ENCODE data around the gene THAP2.

THAP2 gene

GRCh38 chr12:71704920-71705319 lies 40.8 kb downstream of the THAP2 start:
- DNase-seq, result no peak

GRCh38 chr12:71708658-71709057 lies 44.6 kb downstream of the THAP2 start:
- no peak for DNase-seq

GRCh38 chr12:71710276-71711125 lies 46.4 kb downstream of the THAP2 start:
- DNase-seq, result no peak

GRCh38 chr12:71718611-71719010 lies 54.5 kb downstream of the THAP2 start:
- DNase-seq, result no peak

- no peak for DNase-seq
Observed at GRCh38 chr12:71719647-71720370, 55.7 kb downstream of the THAP2 start.

GRCh38 chr12:71721783-71722505 lies 57.8 kb downstream of the THAP2 start:
- no peak for DNase-seq

GRCh38 chr12:71725011-71725410 lies 60.9 kb downstream of the THAP2 start:
- no peak for DNase-seq

- no peak for DNase-seq
Observed at GRCh38 chr12:71726548-71726947, 62.4 kb downstream of the THAP2 start.

GRCh38 chr12:71727958-71728357 lies 63.9 kb downstream of the THAP2 start:
- no peak for DNase-seq

All from NCI-H1436 treated with DMSO at 0.1 percent for 48 hours (cell line).